ENCODE results near the gene TFAP2E.

TFAP2E gene

GRCh38 chr1:35557611-35558373 lies 15.3 kb upstream of the TFAP2E start, which contains the start of gene NCDN:
Gene NCDN, plus strand, starts transcription at chr1:35557799. Its CDS starts 392 bp downstream, at chr1:35558191.
- TF ChIP-seq CTCF (IDR thresholded peaks at IDR 0.05; ENCODE audit: low read depth, low read length) = no peak
- DNase-seq = peak; percentile 98
- Histone ChIP-seq H3K27ac (peak within 1 kb of the TSS; percentile 96), H3K36me3 (peaks cover 40% of the 10 kb centered on the region), H3K27me3 (ENCODE audit: insufficient read depth, low read depth, severe bottlenecking) (no peaks in the 10 kb centered on the region), H3K9me3 (ENCODE audit: severe bottlenecking) (no peaks in the 10 kb centered on the region), H3K4me3 (ENCODE audit: low read depth, low read length) (peak within 1 kb of the TSS; percentile 84)

GRCh38 chr1:35558374-35559316 lies 14.5 kb upstream of the TFAP2E start:
- H3K9me3 ChIP-seq (ENCODE audit: severe bottlenecking) = no peaks in the 10 kb centered on the region
- H3K4me3 ChIP-seq (ENCODE audit: low read depth, low read length) = peak overlapping the region; percentile 84
- H3K27me3 ChIP-seq (ENCODE audit: insufficient read depth, low read depth, severe bottlenecking) = no peaks in the 10 kb centered on the region
- peak; percentile 47 for DNase-seq
- peaks cover 40% of the 10 kb centered on the region for H3K36me3 ChIP-seq
- peak overlapping the region; percentile 96 for H3K27ac ChIP-seq
- 0 out of 2 replicates have a peak, but pooled peaks have one; percentile 10 for TF ChIP-seq CTCF (IDR thresholded peaks at IDR 0.05; ENCODE audit: low read depth, low read length)

GRCh38 chr1:35559317-35559944 lies 13.7 kb upstream of the TFAP2E start:
- Histone ChIP-seq H3K9me3 (ENCODE audit: severe bottlenecking) (no peaks in the 10 kb centered on the region), H3K36me3 (peaks cover 40% of the 10 kb centered on the region), H3K27me3 (ENCODE audit: insufficient read depth, low read depth, severe bottlenecking) (no peaks in the 10 kb centered on the region), H3K4me3 (ENCODE audit: low read depth, low read length) (no peak overlapping the region), H3K27ac (no peak overlapping the region)
- DNase-seq = no peak
- no peak for TF ChIP-seq CTCF (IDR thresholded peaks at IDR 0.05; ENCODE audit: low read depth, low read length)

GRCh38 chr1:35560256-35561225 lies 12.6 kb upstream of the TFAP2E start:
- Histone ChIP-seq H3K4me3 (ENCODE audit: low read depth, low read length) (no peak overlapping the region), H3K9me3 (ENCODE audit: severe bottlenecking) (no peaks in the 10 kb centered on the region), H3K36me3 (peaks cover 50% of the 10 kb centered on the region), H3K27me3 (ENCODE audit: insufficient read depth, low read depth, severe bottlenecking) (no peaks in the 10 kb centered on the region), H3K27ac (no peak overlapping the region)
- no peak for TF ChIP-seq CTCF (IDR thresholded peaks at IDR 0.05; ENCODE audit: low read depth, low read length)
- DNase-seq = no peak

Measured in WERI-Rb-1 (cell line).